HG03565 (cell line): Measurements from ENCODE around the gene ADD2.

Source experiments
- ATAC-seq: cut with Tn5 transposase; IDR thresholded peaks from one replicate; pipeline ENCODE4 v1.9.1; 2021; ENCODE audit warnings: mild to moderate bottlenecking, moderate library complexity; ENCODE audit not compliant: unreplicated experiment

Gene ADD2

GRCh38 chr2:70726947-70727725, 40.9 kb downstream of the ADD2 start:
- ATAC-seq, result no peak

- ATAC-seq, result no peak
Observed at GRCh38 chr2:70725505-70725904, 42.5 kb downstream of the ADD2 start.

- no peak for ATAC-seq
Observed at GRCh38 chr2:70724366-70724765, 43.6 kb downstream of the ADD2 start.

GRCh38 chr2:70723286-70723885, 44.6 kb downstream of the ADD2 start:
- no peak for ATAC-seq

- ATAC-seq, result no peak
Observed at GRCh38 chr2:70720124-70720523, 47.9 kb downstream of the ADD2 start.

- no peak for ATAC-seq
Observed at GRCh38 chr2:70719231-70719630, 48.8 kb downstream of the ADD2 start.

- ATAC-seq, result no peak
Observed at GRCh38 chr2:70718736-70719135, 49.3 kb downstream of the ADD2 start.

GRCh38 chr2:70718241-70718640, 49.8 kb downstream of the ADD2 start:
- ATAC-seq, result no peak

GRCh38 chr2:70717431-70718038, 50.5 kb downstream of the ADD2 start:
- ATAC-seq, result no peak

GRCh38 chr2:70716951-70717350, 51.0 kb downstream of the ADD2 start:
- no peak for ATAC-seq

GRCh38 chr2:70716131-70716743, 51.8 kb downstream of the ADD2 start:
- ATAC-seq, result no peak

- ATAC-seq, result no peak
Observed at GRCh38 chr2:70715071-70715985, 52.7 kb downstream of the ADD2 start.

- ATAC-seq, result no peak
Observed at GRCh38 chr2:70714141-70714905, 53.7 kb downstream of the ADD2 start.

- ATAC-seq, result no peak
Observed at GRCh38 chr2:70712916-70713315, 55.1 kb downstream of the ADD2 start.

GRCh38 chr2:70711191-70711590, 56.8 kb downstream of the ADD2 start:
- ATAC-seq, result no peak

- no peak for ATAC-seq
Observed at GRCh38 chr2:70710038-70710690, 57.8 kb downstream of the ADD2 start.

GRCh38 chr2:70709275-70710037, 58.5 kb downstream of the ADD2 start:
- ATAC-seq, result no peak

- peak; percentile 59 for ATAC-seq
Observed at GRCh38 chr2:70708376-70709199, 59.4 kb downstream of the ADD2 start.
